CD4-positive, CD25-positive, alpha-beta regulatory T cell (primary cell): ENCODE results near the gene MAP3K4. TPM values are rescaled to one million over a fixed set of nuclear protein-coding genes. Genes with fewer than 3 reads are reported as not detected.
A peak's percentile ranks its signal among the peaks of the same experiment; 100 is the strongest.

Experiments
- ATAC-seq, 2 donors: fragments of 150-1000 bp; cut with Tn5 transposase; one replicate each; pipeline ENCODE4 v1.10.0; 2021; ENCODE audit warnings: low read depth in 2 of 2, moderate number of reproducible peaks in 2 of 2, moderate library complexity in 1 of 2
- DNase-seq, 3 donors: peaks; one replicate each; pipeline versions ENCODE4 v3.0.0 to v3.0.0-alpha.2; 2012 to 2022; ENCODE audit warnings: mixed read lengths in 1 of 3
- H3K27ac ChIP-seq: one replicate; pipeline ENCODE4 v1.7.0; 2013; ENCODE audit warnings: mild to moderate bottlenecking, low read length; ENCODE audit not compliant: insufficient read depth, poor library complexity, severe bottlenecking
- H3K27me3 ChIP-seq: one replicate; pipeline ENCODE4 v1.7.0; 2013; ENCODE audit warnings: low read length; ENCODE audit not compliant: control insufficient read depth, insufficient read depth
- H3K36me3 ChIP-seq: one replicate; pipeline ENCODE4 v1.7.0; 2013; ENCODE audit warnings: mild to moderate bottlenecking, low read length, moderate library complexity; ENCODE audit not compliant: control insufficient read depth, insufficient read depth
- H3K4me1 ChIP-seq: 2 replicates; pipeline ENCODE4 v1.7.0; 2013; ENCODE audit warnings: mild to moderate bottlenecking, low read length; ENCODE audit not compliant: insufficient read depth, control insufficient read depth, poor library complexity, severe bottlenecking
- H3K4me3 ChIP-seq: one replicate; pipeline ENCODE4 v1.7.0; 2013; ENCODE audit warnings: low read depth, mild to moderate bottlenecking, low read length, moderate library complexity
- H3K9me3 ChIP-seq, 2 experiments: 1 replicate in 1 of 2; 2 replicates in 1 of 2; pipeline ENCODE4 v1.7.0; 2013; ENCODE audit warnings: low read length in 2 of 2, mild to moderate bottlenecking in 1 of 2, moderate library complexity in 1 of 2; ENCODE audit not compliant: control insufficient read depth in 2 of 2
- H3K27ac Mint-ChIP-seq, 3 donors: one replicate each; pipeline ENCODE4 v1.8.0; 2020 to 2022; ENCODE audit warnings: mild to moderate bottlenecking in 3 of 3, mixed read lengths in 3 of 3, moderate library complexity in 2 of 3
- H3K27me3 Mint-ChIP-seq: one replicate; pipeline ENCODE4 v1.8.0; 2022; ENCODE audit warnings: mild to moderate bottlenecking, mixed read lengths
- H3K36me3 Mint-ChIP-seq: one replicate; pipeline ENCODE4 v1.8.0; 2020; ENCODE audit warnings: mixed read lengths
- H3K4me1 Mint-ChIP-seq, 4 donors: one replicate each; pipeline ENCODE4 v1.8.0; 2020 to 2022; ENCODE audit warnings: mixed read lengths in 4 of 4, mild to moderate bottlenecking in 1 of 4
- H3K4me3 Mint-ChIP-seq, 4 donors: one replicate each; pipeline ENCODE4 v1.8.0; 2020 to 2022; ENCODE audit warnings: mild to moderate bottlenecking in 4 of 4, mixed read lengths in 4 of 4, moderate library complexity in 3 of 4
- H3K9me3 Mint-ChIP-seq, 7 donors: one replicate each; pipeline ENCODE4 v1.8.0; 2020 to 2022; ENCODE audit warnings: mixed read lengths in 7 of 7, mild to moderate bottlenecking in 3 of 7, moderate library complexity in 2 of 7
- polyA plus RNA-seq, 4 donors: library from polyadenylated mRNA; unstranded; fragments of 300-500 nt; fragmentation: Illumina TruSeq; gene quantifications; one replicate each; pipeline ENCODE4 v1.2.3, GENCODE V29; 2021
- total RNA-seq: library from RNA; stranded (reverse); gene quantifications from one replicate; pipeline ENCODE4 v1.2.3, GENCODE V29; 2022

MAP3K4 gene
- total and polyA plus RNA-seq, 5 donors from 2014 or later = 7.1 to 61.5 (median 12.8) TPM

GRCh38 chr6:161010418-161010817, 18.8 kb downstream of the MAP3K4 start:
- Histone ChIP-seq H3K4me1 (no peaks in the 10 kb centered on the region), H3K27ac (no peak overlapping the region), H3K36me3 (peaks cover 3% of the 10 kb centered on the region), H3K9me3 (no peaks in the 10 kb centered on the region), H3K27me3 (no peaks in the 10 kb centered on the region), H3K4me3 (no peak overlapping the region)
- H3K4me1 Mint-ChIP-seq = peaks cover 19 to 58% (median 34%) of the 10 kb centered on the region in 4 donors
- H3K27ac Mint-ChIP-seq = peak overlapping the region in 2 of 3 donors; percentile 15 to 80
- no peaks in the 10 kb centered on the region for H3K9me3 Mint-ChIP-seq
- no peak overlapping the region for H3K4me3 Mint-ChIP-seq
- DNase-seq (no peak), ATAC-seq (no peak)
- no peaks in the 10 kb centered on the region for H3K27me3 Mint-ChIP-seq
- H3K36me3 Mint-ChIP-seq = peaks cover 2% of the 10 kb centered on the region

- Histone ChIP-seq H3K4me1 (no peaks in the 10 kb centered on the region), H3K4me3 (no peak overlapping the region), H3K9me3 (no peaks in the 10 kb centered on the region), H3K36me3 (peaks cover 5% of the 10 kb centered on the region), H3K27ac (no peak overlapping the region), H3K27me3 (no peaks in the 10 kb centered on the region)
- DNase-seq = no peak
- Mint-ChIP-seq H3K4me1 (peaks cover 21 to 62% (median 38%) of the 10 kb centered on the region in 4 donors), H3K27me3 (no peaks in the 10 kb centered on the region), H3K9me3 (no peaks in the 10 kb centered on the region), H3K4me3 (no peak overlapping the region), H3K36me3 (peaks cover 10% of the 10 kb centered on the region), H3K27ac (no peak overlapping the region)
- no peak for ATAC-seq
Measured at GRCh38 chr6:161011492-161012480, 20.2 kb downstream of the MAP3K4 start.

- H3K27ac Mint-ChIP-seq = no peak overlapping the region
- DNase-seq = no peak
- no peak overlapping the region for H3K27ac ChIP-seq
- peaks cover 32 to 66% (median 38%) of the 10 kb centered on the region in 4 donors for H3K4me1 Mint-ChIP-seq
- no peak for ATAC-seq
- no peaks in the 10 kb centered on the region for H3K27me3 ChIP-seq
- no peaks in the 10 kb centered on the region for H3K9me3 ChIP-seq
- no peak overlapping the region for H3K4me3 Mint-ChIP-seq
- no peaks in the 10 kb centered on the region for H3K4me1 ChIP-seq
- H3K4me3 ChIP-seq = no peak overlapping the region
- peaks cover 5% of the 10 kb centered on the region for H3K36me3 ChIP-seq
- no peaks in the 10 kb centered on the region for H3K9me3 Mint-ChIP-seq
- H3K27me3 Mint-ChIP-seq = no peaks in the 10 kb centered on the region
- peaks cover 10% of the 10 kb centered on the region for H3K36me3 Mint-ChIP-seq
Measured at GRCh38 chr6:161013695-161014094, 22.1 kb downstream of the MAP3K4 start.

GRCh38 chr6:161017766-161018564, 26.4 kb downstream of the MAP3K4 start:
- Histone ChIP-seq H3K36me3 (peaks cover 9% of the 10 kb centered on the region), H3K9me3 (no peaks in the 10 kb centered on the region), H3K27ac (no peak overlapping the region), H3K4me3 (no peak overlapping the region), H3K4me1 (no peaks in the 10 kb centered on the region), H3K27me3 (no peaks in the 10 kb centered on the region)
- H3K4me1 Mint-ChIP-seq = peaks cover 32 to 55% (median 36%) of the 10 kb centered on the region in 4 donors
- H3K27me3 Mint-ChIP-seq = no peaks in the 10 kb centered on the region
- DNase-seq (no peak), ATAC-seq (no peak)
- peaks cover 23% of the 10 kb centered on the region for H3K36me3 Mint-ChIP-seq
- H3K4me3 Mint-ChIP-seq = no peak overlapping the region
- no peaks in the 10 kb centered on the region for H3K9me3 Mint-ChIP-seq
- H3K27ac Mint-ChIP-seq = no peak overlapping the region

GRCh38 chr6:161019324-161019839, 27.8 kb downstream of the MAP3K4 start:
- Histone ChIP-seq H3K36me3 (peaks cover 9% of the 10 kb centered on the region), H3K9me3 (no peaks in the 10 kb centered on the region), H3K4me3 (no peak overlapping the region), H3K27me3 (no peaks in the 10 kb centered on the region), H3K4me1 (no peaks in the 10 kb centered on the region), H3K27ac (no peak overlapping the region)
- H3K27ac Mint-ChIP-seq = no peak overlapping the region
- H3K4me1 Mint-ChIP-seq = peaks cover 28 to 45% (median 33%) of the 10 kb centered on the region in 4 donors
- DNase-seq = no peak
- no peaks in the 10 kb centered on the region for H3K27me3 Mint-ChIP-seq
- ATAC-seq = no peak
- H3K36me3 Mint-ChIP-seq = peaks cover 27% of the 10 kb centered on the region
- H3K4me3 Mint-ChIP-seq = no peak overlapping the region
- no peaks in the 10 kb centered on the region for H3K9me3 Mint-ChIP-seq

- Histone ChIP-seq H3K27me3 (no peaks in the 10 kb centered on the region), H3K36me3 (peaks cover 4% of the 10 kb centered on the region), H3K27ac (no peak overlapping the region), H3K9me3 (no peaks in the 10 kb centered on the region), H3K4me1 (no peaks in the 10 kb centered on the region), H3K4me3 (no peak overlapping the region)
- ATAC-seq (no peak), DNase-seq (no peak)
- H3K36me3 Mint-ChIP-seq = peaks cover 32% of the 10 kb centered on the region
- H3K27ac Mint-ChIP-seq = peak overlapping the region in 2 of 3 donors; percentile 33 to 61
- peaks cover 24 to 41% (median 40%) of the 10 kb centered on the region in 4 donors for H3K4me1 Mint-ChIP-seq
- no peaks in the 10 kb centered on the region for H3K27me3 Mint-ChIP-seq
- H3K4me3 Mint-ChIP-seq = no peak overlapping the region
- H3K9me3 Mint-ChIP-seq = no peaks in the 10 kb centered on the region
Measured at GRCh38 chr6:161021543-161021942, 30.0 kb downstream of the MAP3K4 start.

GRCh38 chr6:161021998-161022743, 30.6 kb downstream of the MAP3K4 start:
- H3K4me1 Mint-ChIP-seq = peaks cover 26 to 43% (median 40%) of the 10 kb centered on the region in 4 donors
- DNase-seq (no peak), ATAC-seq (no peak)
- H3K4me1 ChIP-seq = no peaks in the 10 kb centered on the region
- no peak overlapping the region for H3K27ac ChIP-seq
- no peaks in the 10 kb centered on the region for H3K9me3 Mint-ChIP-seq
- no peak overlapping the region for H3K4me3 ChIP-seq
- no peaks in the 10 kb centered on the region for H3K9me3 ChIP-seq
- H3K36me3 Mint-ChIP-seq = peaks cover 36% of the 10 kb centered on the region
- H3K27me3 ChIP-seq = no peaks in the 10 kb centered on the region
- peak overlapping the region in 1 of 3 donors; percentile 33 for H3K27ac Mint-ChIP-seq
- H3K36me3 ChIP-seq = peaks cover 4% of the 10 kb centered on the region
- no peaks in the 10 kb centered on the region for H3K27me3 Mint-ChIP-seq
- no peak overlapping the region for H3K4me3 Mint-ChIP-seq
